Naive thymus-derived CD4-positive, alpha-beta T cell (primary cell): ENCODE data around the gene PDZD2. TPM values are rescaled to one million over a fixed set of nuclear protein-coding genes. Genes with fewer than 3 reads are reported as not detected.
"Not testable (repeated sequence)": the region's sequence is repeated elsewhere in the genome, so short reads cannot be mapped to it uniquely, and the experiment has no call there.

ENCODE experiments used
- ATAC-seq: fragments of 150-1000 bp; cut with Tn5 transposase; 2 replicates; pipeline ENCODE4 v1.10.0; 2021; ENCODE audit warnings: mild to moderate bottlenecking, moderate library complexity
- CTCF ChIA-PET: fragments of 350-600 bp; sonication (Branson Sonifier 250); formaldehyde crosslinking; loops from one replicate; lab custom pipeline; 2021; ENCODE audit warnings: antibody characterized with exemption; lab: Charles Lee
- POLR2A ChIA-PET: fragments of 350-600 bp; sonication (Branson Sonifier 250); formaldehyde crosslinking; loops from one replicate; lab custom pipeline; 2021; ENCODE audit warnings: antibody characterized with exemption, inconsistent platforms; lab: Charles Lee
- DNase-seq, 9 donors: peaks; one replicate each; pipeline versions ENCODE4 v3.0.0 to v3.0.0-alpha.2; 2020 to 2022; ENCODE audit warnings: mixed read lengths in 1 of 9
- H3K27ac ChIP-seq: one replicate; pipeline ENCODE4 v1.7.0; 2013; ENCODE audit warnings: mild to moderate bottlenecking, low read depth, low read length, moderate library complexity
- H3K27me3 ChIP-seq, 2 donors: one replicate each; pipeline ENCODE4 v1.7.0; 2013; ENCODE audit warnings: low read length in 2 of 2, mild to moderate bottlenecking in 2 of 2, moderate library complexity in 2 of 2; ENCODE audit not compliant: control insufficient read depth in 2 of 2, insufficient read depth in 2 of 2
- H3K36me3 ChIP-seq, 3 experiments: 1 replicate in 2 of 3; 2 replicates in 1 of 3; pipeline ENCODE4 v1.7.0; 2013; ENCODE audit warnings: low read length in 3 of 3, mild to moderate bottlenecking in 3 of 3, moderate library complexity in 1 of 3; ENCODE audit not compliant: insufficient read depth in 3 of 3, control insufficient read depth in 2 of 3
- H3K4me1 ChIP-seq, 2 donors: one replicate each; pipeline ENCODE4 v1.7.0; 2013; ENCODE audit warnings: low read length in 2 of 2, mild to moderate bottlenecking in 2 of 2, moderate library complexity in 1 of 2; ENCODE audit not compliant: control insufficient read depth in 2 of 2, insufficient read depth in 2 of 2
- H3K4me3 ChIP-seq: 2 replicates; pipeline ENCODE4 v1.7.0; 2013; ENCODE audit warnings: mild to moderate bottlenecking, low read length
- H3K9me3 ChIP-seq, 3 experiments: 1 replicate in 2 of 3; 2 replicates in 1 of 3; pipeline ENCODE4 v1.7.0; 2013; ENCODE audit warnings: low read length in 3 of 3; ENCODE audit not compliant: control insufficient read depth in 2 of 3
- H3K27ac Mint-ChIP-seq, 9 donors: one replicate each; pipeline ENCODE4 v1.8.0; 2020 to 2022; ENCODE audit warnings: mixed read lengths in 9 of 9, mild to moderate bottlenecking in 8 of 9, moderate library complexity in 5 of 9, inconsistent platforms in 2 of 9
- H3K27me3 Mint-ChIP-seq, 5 donors: one replicate each; pipeline ENCODE4 v1.8.0; 2021 to 2022; ENCODE audit warnings: mixed read lengths in 5 of 5, mild to moderate bottlenecking in 1 of 5
- H3K36me3 Mint-ChIP-seq, 5 donors: one replicate each; pipeline ENCODE4 v1.8.0; 2020 to 2022; ENCODE audit warnings: mixed read lengths in 5 of 5, mild to moderate bottlenecking in 3 of 5, inconsistent platforms in 1 of 5
- H3K4me1 Mint-ChIP-seq, 7 donors: one replicate each; pipeline ENCODE4 v1.8.0; 2020 to 2022; ENCODE audit warnings: mixed read lengths in 7 of 7, mild to moderate bottlenecking in 3 of 7, inconsistent platforms in 1 of 7
- H3K4me3 Mint-ChIP-seq, 10 donors: one replicate each; pipeline ENCODE4 v1.8.0; 2020 to 2022; ENCODE audit warnings: mild to moderate bottlenecking in 10 of 10, mixed read lengths in 10 of 10, moderate library complexity in 6 of 10, inconsistent platforms in 2 of 10
- H3K9me3 Mint-ChIP-seq, 11 donors: one replicate each; pipeline ENCODE4 v1.8.0; 2020 to 2022; ENCODE audit warnings: mixed read lengths in 11 of 11, mild to moderate bottlenecking in 4 of 11, inconsistent platforms in 1 of 11, moderate library complexity in 1 of 11
- intact Hi-C, 2 donors: fragments of 100-400 bp; cut with micrococcal nuclease; formaldehyde crosslinking; loops; one replicate each; pipeline ENCODE4 v1.15.1; 2023
- polyA plus RNA-seq, 2 donors: library from polyadenylated mRNA; unstranded; fragments of 300-500 nt; fragmentation: Illumina TruSeq; gene quantifications; one replicate each; pipeline ENCODE4 v1.2.3, GENCODE V29; 2021
- total RNA-seq, 6 experiments: library from RNA in 5 of 6; stranded (reverse) in 5 of 6; gene quantifications; 1 replicate in 5 of 6; 2 replicates in 1 of 6; pipeline ENCODE4 v1.2.3 and lab custom pipeline; 2021 to 2026

Gene PDZD2
- total and polyA plus RNA-seq, 7 experiments from 2014 or later: 1.1 to 2.7 (median 1.3) TPM; not detected in 1

- Mint-ChIP-seq H3K36me3 (no peaks in the 10 kb centered on the region), H3K27me3 (peaks cover 0 to 10% (median 0%) of the 10 kb centered on the region in 5 donors), H3K9me3 (peaks cover 0 to 4% (median 0%) of the 10 kb centered on the region in 11 donors), H3K27ac (no peak overlapping the region), H3K4me1 (peaks cover 0 to 6% (median 0%) of the 10 kb centered on the region in 7 donors), H3K4me3 (no peak overlapping the region)
- no peaks in the 10 kb centered on the region for H3K27me3 ChIP-seq
- ATAC-seq (no peak), DNase-seq (no peak)
- intact Hi-C loops: no loop called here
- no peaks in the 10 kb centered on the region for H3K9me3 ChIP-seq
- no peaks in the 10 kb centered on the region for H3K36me3 ChIP-seq
- H3K27ac ChIP-seq: no peak overlapping the region
- CTCF ChIA-PET: no interaction called here
- POLR2A ChIA-PET: no interaction called here
- no peaks in the 10 kb centered on the region for H3K4me1 ChIP-seq
- H3K4me3 ChIP-seq: no peak overlapping the region
These were observed 129.1 kb downstream of the PDZD2 start for GRCh38 chr5:31768046-31768445.

- H3K9me3 ChIP-seq: no peaks in the 10 kb centered on the region
- no peak overlapping the region for H3K4me3 Mint-ChIP-seq
- H3K36me3 Mint-ChIP-seq: no peaks in the 10 kb centered on the region
- no peaks in the 10 kb centered on the region for H3K4me1 ChIP-seq
- CTCF ChIA-PET: no interaction called here
- no peak overlapping the region for H3K4me3 ChIP-seq
- intact Hi-C loops: no loop called here
- DNase-seq: no peak
- POLR2A ChIA-PET: no interaction called here
- no peak overlapping the region for H3K27ac Mint-ChIP-seq
- H3K9me3 Mint-ChIP-seq: peaks cover 0 to 4% (median 0%) of the 10 kb centered on the region in 11 donors
- ATAC-seq: no peak
- peaks cover 0 to 6% (median 0%) of the 10 kb centered on the region in 7 donors for H3K4me1 Mint-ChIP-seq
- no peaks in the 10 kb centered on the region for H3K27me3 ChIP-seq
- H3K36me3 ChIP-seq: no peaks in the 10 kb centered on the region
- H3K27ac ChIP-seq: no peak overlapping the region
- H3K27me3 Mint-ChIP-seq: peaks cover 0 to 10% (median 0%) of the 10 kb centered on the region in 5 donors
These were observed 129.9 kb downstream of the PDZD2 start for GRCh38 chr5:31768784-31769183.

- Histone ChIP-seq H3K36me3 (no peaks in the 10 kb centered on the region), H3K27ac (no peak overlapping the region), H3K4me3 (no peak overlapping the region), H3K9me3 (no peaks in the 10 kb centered on the region), H3K27me3 (no peaks in the 10 kb centered on the region), H3K4me1 (no peaks in the 10 kb centered on the region)
- peaks cover 0 to 10% (median 0%) of the 10 kb centered on the region in 5 donors for H3K27me3 Mint-ChIP-seq
- POLR2A ChIA-PET: interaction anchor here (0.6 kb wide), 1 partner anchor 41 kb away, joined by 4 read pairs; no protein-coding TSS in a partner anchor
- no peak overlapping the region for H3K4me3 Mint-ChIP-seq
- ATAC-seq: no peak
- H3K4me1 Mint-ChIP-seq: peaks cover 0 to 6% (median 0%) of the 10 kb centered on the region in 7 donors
- intact Hi-C loops: no loop called here
- H3K36me3 Mint-ChIP-seq: no peaks in the 10 kb centered on the region
- H3K9me3 Mint-ChIP-seq: peaks cover 0 to 4% (median 0%) of the 10 kb centered on the region in 11 donors
- CTCF ChIA-PET: no interaction called here
- no peak for DNase-seq
- no peak overlapping the region for H3K27ac Mint-ChIP-seq
These were observed 130.6 kb downstream of the PDZD2 start for GRCh38 chr5:31769530-31769929.

GRCh38 chr5:31770132-31770720 lies 131.3 kb downstream of the PDZD2 start:
- H3K27me3 ChIP-seq: no peaks in the 10 kb centered on the region
- ChIA-PET POLR2A (interaction anchor here (0.6 kb wide), 1 partner anchor 40 kb away, joined by 4 read pairs; no protein-coding TSS in a partner anchor), CTCF (no interaction called here)
- no peak overlapping the region for H3K27ac ChIP-seq
- H3K4me1 ChIP-seq: no peaks in the 10 kb centered on the region
- no peaks in the 10 kb centered on the region for H3K9me3 ChIP-seq
- no peak overlapping the region for H3K4me3 ChIP-seq
- intact Hi-C loops: no loop called here
- peaks cover 0 to 6% (median 0%) of the 10 kb centered on the region in 7 donors for H3K4me1 Mint-ChIP-seq
- no peaks in the 10 kb centered on the region for H3K36me3 Mint-ChIP-seq
- peaks cover 0 to 4% (median 0%) of the 10 kb centered on the region in 11 donors for H3K9me3 Mint-ChIP-seq
- H3K4me3 Mint-ChIP-seq: no peak overlapping the region
- no peak for DNase-seq
- H3K36me3 ChIP-seq: no peaks in the 10 kb centered on the region
- peaks cover 0 to 10% (median 0%) of the 10 kb centered on the region in 5 donors for H3K27me3 Mint-ChIP-seq
- no peak for ATAC-seq
- H3K27ac Mint-ChIP-seq: no peak overlapping the region

- ChIA-PET POLR2A (no interaction called here), CTCF (no interaction called here)
- H3K4me3 Mint-ChIP-seq: no peak overlapping the region
- peaks cover 0 to 7% (median 0%) of the 10 kb centered on the region in 7 donors for H3K4me1 Mint-ChIP-seq
- no peaks in the 10 kb centered on the region for H3K36me3 Mint-ChIP-seq
- H3K27me3 Mint-ChIP-seq: peaks cover 0 to 10% (median 0%) of the 10 kb centered on the region in 5 donors
- DNase-seq (no peak), ATAC-seq (no peak)
- intact Hi-C loops: no loop called here
- no peaks in the 10 kb centered on the region for H3K36me3 ChIP-seq
- H3K27ac Mint-ChIP-seq: no peak overlapping the region
- H3K4me1 ChIP-seq: no peaks in the 10 kb centered on the region
- H3K27me3 ChIP-seq: no peaks in the 10 kb centered on the region
- no peaks in the 10 kb centered on the region for H3K9me3 ChIP-seq
- peaks cover 0 to 4% (median 0%) of the 10 kb centered on the region in 11 donors for H3K9me3 Mint-ChIP-seq
- H3K27ac ChIP-seq: no peak overlapping the region
- H3K4me3 ChIP-seq: no peak overlapping the region
These were observed 132.1 kb downstream of the PDZD2 start for GRCh38 chr5:31770998-31771397.

GRCh38 chr5:31771500-31771899 lies 132.6 kb downstream of the PDZD2 start:
- Histone ChIP-seq H3K4me3 (no peak overlapping the region), H3K4me1 (no peaks in the 10 kb centered on the region), H3K27ac (no peak overlapping the region), H3K9me3 (no peaks in the 10 kb centered on the region), H3K27me3 (no peaks in the 10 kb centered on the region), H3K36me3 (no peaks in the 10 kb centered on the region)
- Mint-ChIP-seq H3K27ac (no peak overlapping the region), H3K9me3 (peaks cover 0 to 4% (median 0%) of the 10 kb centered on the region in 11 donors), H3K36me3 (no peaks in the 10 kb centered on the region), H3K27me3 (peaks cover 0 to 10% (median 0%) of the 10 kb centered on the region in 5 donors), H3K4me1 (peaks cover 0 to 8% (median 0%) of the 10 kb centered on the region in 7 donors), H3K4me3 (no peak overlapping the region)
- no peak for ATAC-seq
- ChIA-PET CTCF (no interaction called here), POLR2A (no interaction called here)
- no peak for DNase-seq
- intact Hi-C loops: no loop called here

GRCh38 chr5:31776294-31776693 lies 137.4 kb downstream of the PDZD2 start:
- H3K4me1 Mint-ChIP-seq, POLR2A ChIA-PET, H3K9me3 Mint-ChIP-seq, DNase-seq, H3K36me3 Mint-ChIP-seq, H3K27me3 Mint-ChIP-seq, ATAC-seq, H3K9me3 ChIP-seq, H3K4me1 ChIP-seq, H3K4me3 ChIP-seq, CTCF ChIA-PET, H3K27ac Mint-ChIP-seq, H3K27me3 ChIP-seq, intact Hi-C loops, H3K36me3 ChIP-seq, H3K27ac ChIP-seq, H3K4me3 Mint-ChIP-seq: not testable (repeated sequence)
